ENCODE results near the gene FCN1. TPM values are rescaled to one million over a fixed set of nuclear protein-coding genes. Genes with fewer than 3 reads are reported as not detected.

Gene FCN1
- total and polyA plus RNA-seq, 9 of the 15 experiments (the other 6 are each of a cell fraction or from before 2014, with no cell fraction given): not detected

DNA sequence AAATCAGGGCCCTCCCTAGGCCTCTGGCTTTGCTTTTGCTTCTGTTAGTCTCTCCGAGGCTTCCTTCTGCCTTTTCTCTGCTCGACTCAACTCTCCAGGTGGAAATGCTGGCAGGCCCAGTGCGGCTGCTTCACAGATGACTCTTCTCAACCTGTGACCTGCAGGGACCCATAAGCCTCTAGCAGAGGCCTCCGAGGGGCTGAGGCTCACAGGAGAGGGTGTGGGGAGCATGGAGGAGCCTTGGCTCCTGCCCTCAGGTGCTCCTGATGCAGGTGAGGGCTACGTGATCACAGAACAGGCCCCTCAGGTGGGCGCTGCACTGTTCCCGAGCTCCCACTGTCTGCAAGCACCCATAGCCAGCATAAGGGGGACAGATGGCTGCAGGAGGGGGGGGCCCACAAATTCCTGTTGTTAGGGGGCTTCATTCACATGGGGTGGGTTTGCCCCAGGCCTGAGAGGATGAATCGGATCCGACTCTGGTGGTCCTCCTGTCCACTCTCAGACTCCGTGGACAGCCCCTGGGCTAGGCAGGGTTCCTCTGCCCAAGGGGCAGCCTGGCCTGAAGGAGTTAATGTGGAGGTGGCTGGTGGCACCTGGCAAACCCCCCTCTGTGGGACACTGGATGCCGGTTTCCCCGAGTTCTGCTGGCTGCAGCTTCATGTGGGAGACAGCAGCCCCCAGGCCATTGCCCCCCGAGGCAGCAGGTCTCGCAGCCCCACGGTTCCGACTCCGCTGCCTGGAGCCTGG, 48.0 kb downstream of the FCN1 start (continued):
- TF ChIP-seq ZNF311 (CRISPR knock-in tag; IDR thresholded peaks at IDR 0.05) (no peak), L3MBTL2 (IDR thresholded peaks at IDR 0.05) (no peak), RFX1 (IDR thresholded peaks at IDR 0.05) (no peak)
- TF ChIP-seq, protein P1, sequence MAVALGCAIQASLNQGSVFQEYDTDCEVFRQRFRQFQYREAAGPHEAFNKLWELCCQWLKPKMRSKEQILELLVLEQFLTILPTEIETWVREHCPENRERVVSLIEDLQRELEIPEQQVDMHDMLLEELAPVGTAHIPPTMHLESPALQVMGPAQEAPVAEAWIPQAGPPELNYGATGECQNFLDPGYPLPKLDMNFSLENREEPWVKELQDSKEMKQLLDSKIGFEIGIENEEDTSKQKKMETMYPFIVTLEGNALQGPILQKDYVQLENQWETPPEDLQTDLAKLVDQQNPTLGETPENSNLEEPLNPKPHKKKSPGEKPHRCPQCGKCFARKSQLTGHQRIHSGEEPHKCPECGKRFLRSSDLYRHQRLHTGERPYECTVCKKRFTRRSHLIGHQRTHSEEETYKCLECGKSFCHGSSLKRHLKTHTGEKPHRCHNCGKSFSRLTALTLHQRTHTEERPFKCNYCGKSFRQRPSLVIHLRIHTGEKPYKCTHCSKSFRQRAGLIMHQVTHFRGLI (CRISPR knock-in tag; IDR thresholded peaks at IDR 0.05): no peak

DNA sequence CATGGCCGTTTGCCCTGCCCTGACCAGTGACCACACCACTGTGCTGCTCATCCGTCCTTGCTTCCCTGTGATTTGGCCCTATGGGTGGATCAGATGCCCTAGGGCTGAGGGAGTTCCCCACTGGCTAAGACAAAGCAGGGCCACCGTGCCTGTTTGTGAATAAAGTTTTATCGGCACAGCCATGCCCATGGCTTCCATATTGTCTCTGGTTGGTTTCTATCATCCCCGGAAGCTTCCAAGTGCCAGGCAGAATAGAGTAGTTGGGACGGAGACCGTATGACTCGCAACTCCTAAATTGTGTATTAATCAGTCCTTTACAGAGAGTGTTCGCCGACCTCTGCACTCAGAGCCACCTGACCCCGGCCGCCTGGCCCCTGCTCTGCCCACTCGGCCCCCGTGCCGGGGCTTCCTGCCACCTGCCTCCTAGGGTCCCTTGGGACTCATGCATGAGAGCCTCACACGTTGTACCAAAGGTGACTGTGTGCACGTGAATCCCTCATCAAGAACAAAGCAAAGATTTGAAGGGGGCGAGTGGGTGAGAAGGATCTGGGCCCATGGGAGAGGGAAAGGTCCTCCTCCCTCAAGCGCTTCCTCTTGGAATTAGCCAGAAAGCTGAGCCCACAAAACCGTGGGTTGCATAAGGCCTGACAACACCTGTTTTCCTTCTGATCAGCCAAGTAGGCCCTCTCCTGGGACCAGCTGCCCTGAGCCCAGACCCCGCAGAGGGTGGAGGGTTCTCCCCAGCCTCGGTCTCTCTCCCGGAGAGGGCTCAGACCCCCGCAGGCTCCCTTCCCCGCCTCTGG, 48.8 kb downstream of the FCN1 start:
- in situ Hi-C loops (cut with MboI): no loop called here
- no peak overlapping the region for H3K4me2 ChIP-seq (ENCODE audit: insufficient read depth, low read length)
- no peaks in the 10 kb centered on the region for H3K4me1 ChIP-seq (replicated peaks in 1 of 2; ENCODE audit: control insufficient read depth in 2 of 2, insufficient read depth in 2 of 2, low read length in 2 of 2)
- TF ChIP-seq ETV1 (tag; conservative IDR thresholded peaks at IDR 0.05; ENCODE audit: low read depth) (no peak), ZNF584 (CRISPR knock-in tag; IDR thresholded peaks at IDR 0.05; ENCODE audit: low read depth) (no peak), TAF7 (tag; IDR thresholded peaks at IDR 0.05) (no peak)
- TF ChIP-seq, protein P2, sequence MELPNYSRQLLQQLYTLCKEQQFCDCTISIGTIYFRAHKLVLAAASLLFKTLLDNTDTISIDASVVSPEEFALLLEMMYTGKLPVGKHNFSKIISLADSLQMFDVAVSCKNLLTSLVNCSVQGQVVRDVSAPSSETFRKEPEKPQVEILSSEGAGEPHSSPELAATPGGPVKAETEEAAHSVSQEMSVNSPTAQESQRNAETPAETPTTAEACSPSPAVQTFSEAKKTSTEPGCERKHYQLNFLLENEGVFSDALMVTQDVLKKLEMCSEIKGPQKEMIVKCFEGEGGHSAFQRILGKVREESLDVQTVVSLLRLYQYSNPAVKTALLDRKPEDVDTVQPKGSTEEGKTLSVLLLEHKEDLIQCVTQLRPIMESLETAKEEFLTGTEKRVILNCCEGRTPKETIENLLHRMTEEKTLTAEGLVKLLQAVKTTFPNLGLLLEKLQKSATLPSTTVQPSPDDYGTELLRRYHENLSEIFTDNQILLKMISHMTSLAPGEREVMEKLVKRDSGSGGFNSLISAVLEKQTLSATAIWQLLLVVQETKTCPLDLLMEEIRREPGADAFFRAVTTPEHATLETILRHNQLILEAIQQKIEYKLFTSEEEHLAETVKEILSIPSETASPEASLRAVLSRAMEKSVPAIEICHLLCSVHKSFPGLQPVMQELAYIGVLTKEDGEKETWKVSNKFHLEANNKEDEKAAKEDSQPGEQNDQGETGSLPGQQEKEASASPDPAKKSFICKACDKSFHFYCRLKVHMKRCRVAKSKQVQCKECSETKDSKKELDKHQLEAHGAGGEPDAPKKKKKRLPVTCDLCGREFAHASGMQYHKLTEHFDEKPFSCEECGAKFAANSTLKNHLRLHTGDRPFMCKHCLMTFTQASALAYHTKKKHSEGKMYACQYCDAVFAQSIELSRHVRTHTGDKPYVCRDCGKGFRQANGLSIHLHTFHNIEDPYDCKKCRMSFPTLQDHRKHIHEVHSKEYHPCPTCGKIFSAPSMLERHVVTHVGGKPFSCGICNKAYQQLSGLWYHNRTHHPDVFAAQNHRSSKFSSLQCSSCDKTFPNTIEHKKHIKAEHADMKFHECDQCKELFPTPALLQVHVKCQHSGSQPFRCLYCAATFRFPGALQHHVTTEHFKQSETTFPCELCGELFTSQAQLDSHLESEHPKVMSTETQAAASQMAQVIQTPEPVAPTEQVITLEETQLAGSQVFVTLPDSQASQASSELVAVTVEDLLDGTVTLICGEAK (IDR thresholded peaks at IDR 0.05): peak; percentile 83
- TF ChIP-seq, protein P2 (CRISPR knock-in tag; IDR thresholded peaks at IDR 0.05): peak; percentile 67; the same call in 1 of the 2 replicates

More for the DNA sequence above, 48.8 kb downstream of the FCN1 start:
- no peak for DNase-seq (ENCODE audit: extremely low read depth in 1 of 4, low spot score in 3 of 4)
- intact Hi-C loops (cut with micrococcal nuclease): no loop called here
- H3K9me1 ChIP-seq (ENCODE audit: control insufficient read depth, insufficient read depth, low read length): no peaks in the 10 kb centered on the region
- H3K27ac ChIP-seq (ENCODE audit: extremely low read depth, low read depth, low read length): no peak overlapping the region
- H4K20me1 ChIP-seq (replicated peaks; ENCODE audit: control insufficient read depth, insufficient read depth, low read length): no peaks in the 10 kb centered on the region
- H3K79me2 ChIP-seq (ENCODE audit: control insufficient read depth, insufficient read depth, low read length): no peaks in the 10 kb centered on the region; the same call in 2 of the 3 replicates
- 0% methylated on average over 21 of the region's 25 CpGs for WGBS (ENCODE audit: insufficient coverage, low coverage, missing lambda C conversion rate)
- H3K9me3 ChIP-seq (replicated peaks; ENCODE audit: control insufficient read depth, insufficient read depth, low read depth, low read length): no peaks in the 10 kb centered on the region
- BruUV-seq (replicated peaks): no TSS peak
- CTCF ChIA-PET (ENCODE audit: low intra/inter-chr PET ratio): no interaction called here
- H3K4me3 ChIP-seq: no peak overlapping the region
- FAIRE-seq: no peak
- no peak overlapping the region for H3K9ac ChIP-seq (ENCODE audit: insufficient read depth in 1 of 2, low read depth in 2 of 2, low read length in 2 of 2)
- peaks cover 0 to 34% of the 10 kb centered on the region in 2 experiments; a peak in 2 of 5 replicates for H3K27me3 ChIP-seq (ENCODE audit: control insufficient read depth in 2 of 2, insufficient read depth in 2 of 2, low read length in 2 of 2)
- no peak overlapping the region for H2AFZ ChIP-seq (ENCODE audit: low read depth, low read length)
- POLR2A ChIA-PET: no interaction called here
- no peak for ATAC-seq
- no peaks in the 10 kb centered on the region for H3K36me3 ChIP-seq (ENCODE audit: control insufficient read depth, insufficient read depth, low read length)
